GM13977 (cell line): Measurements from ENCODE around the gene IMMP2L.
"Not testable (repeated sequence)": the region's sequence is repeated elsewhere in the genome, so short reads cannot be mapped to it uniquely, and the experiment has no call there.

Experiments
- DNase-seq: peaks from one replicate; pipeline ENCODE4 v3.0.0; 2012; ENCODE audit warnings: low spot score
- in situ Hi-C: fragments of 300-500 bp; cut with MboI; formaldehyde crosslinking; loops from one replicate; pipeline ENCODE4 v1.12.0; 2022; ENCODE audit warnings: low sequenced_read_pairs, low pct_unique_long_range_greater_than_20kb, mixed read lengths, inconsistent platforms; ENCODE audit not compliant: unreplicated experiment
- TF ChIP-seq, protein P1 (sequence below): IDR thresholded peaks from 2 replicates; pipeline ENCODE4 v1.5.1; 2012; ENCODE audit warnings: mild to moderate bottlenecking, control low read depth; ENCODE audit not compliant: insufficient read depth; ENCODE audit errors: extremely low read depth, missing control alignments

Gene IMMP2L

DNA sequence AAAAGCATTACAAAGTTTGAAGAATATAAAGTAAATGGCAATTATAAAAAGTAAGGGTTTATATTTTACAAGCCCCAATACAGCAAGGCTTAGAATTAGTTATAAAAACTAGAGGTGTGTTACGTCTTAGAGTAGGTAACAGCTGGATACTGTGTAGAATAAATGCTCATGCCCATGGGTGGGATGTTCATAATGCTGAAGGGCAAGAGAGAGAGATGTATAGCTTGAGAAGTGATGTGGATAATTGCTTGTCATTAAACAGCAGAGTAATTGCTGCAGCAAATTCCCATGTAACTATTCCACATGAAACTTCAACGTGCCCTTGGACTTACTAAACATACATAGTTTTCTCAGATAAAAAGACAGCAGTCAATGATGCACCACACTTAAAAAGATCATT is 233.8 kb downstream of the IMMP2L start:
- TF ChIP-seq, protein P1, sequence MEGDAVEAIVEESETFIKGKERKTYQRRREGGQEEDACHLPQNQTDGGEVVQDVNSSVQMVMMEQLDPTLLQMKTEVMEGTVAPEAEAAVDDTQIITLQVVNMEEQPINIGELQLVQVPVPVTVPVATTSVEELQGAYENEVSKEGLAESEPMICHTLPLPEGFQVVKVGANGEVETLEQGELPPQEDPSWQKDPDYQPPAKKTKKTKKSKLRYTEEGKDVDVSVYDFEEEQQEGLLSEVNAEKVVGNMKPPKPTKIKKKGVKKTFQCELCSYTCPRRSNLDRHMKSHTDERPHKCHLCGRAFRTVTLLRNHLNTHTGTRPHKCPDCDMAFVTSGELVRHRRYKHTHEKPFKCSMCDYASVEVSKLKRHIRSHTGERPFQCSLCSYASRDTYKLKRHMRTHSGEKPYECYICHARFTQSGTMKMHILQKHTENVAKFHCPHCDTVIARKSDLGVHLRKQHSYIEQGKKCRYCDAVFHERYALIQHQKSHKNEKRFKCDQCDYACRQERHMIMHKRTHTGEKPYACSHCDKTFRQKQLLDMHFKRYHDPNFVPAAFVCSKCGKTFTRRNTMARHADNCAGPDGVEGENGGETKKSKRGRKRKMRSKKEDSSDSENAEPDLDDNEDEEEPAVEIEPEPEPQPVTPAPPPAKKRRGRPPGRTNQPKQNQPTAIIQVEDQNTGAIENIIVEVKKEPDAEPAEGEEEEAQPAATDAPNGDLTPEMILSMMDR: no peak
- DNase-seq: no peak
- in situ Hi-C loops: loop anchor here (25.0 kb wide), 1 partner anchor 409 kb away; no protein-coding TSS in a partner anchor

DNA sequence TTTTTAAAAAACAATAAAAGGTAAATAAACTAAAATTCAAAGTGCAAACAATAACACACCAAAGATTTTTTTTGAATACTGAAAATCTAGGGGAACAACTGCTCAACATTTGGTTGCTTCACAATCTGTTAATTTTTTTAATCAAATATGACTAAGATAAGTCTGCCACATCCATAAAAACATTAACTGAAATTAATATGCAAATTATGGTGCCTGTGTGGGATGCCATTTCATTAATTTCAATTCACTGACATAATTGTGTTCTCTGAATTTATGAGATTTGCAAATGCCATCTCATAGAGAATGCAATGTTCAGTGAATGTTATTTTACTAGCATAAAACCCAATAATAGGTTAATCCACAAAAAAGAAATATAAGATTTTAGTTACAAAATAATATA is 237.5 kb downstream of the IMMP2L start:
- no peak for DNase-seq
- TF ChIP-seq, protein P1: no peak
- in situ Hi-C loops: loop anchor here (25.0 kb wide), 1 partner anchor 413 kb away; no protein-coding TSS in a partner anchor

DNA sequence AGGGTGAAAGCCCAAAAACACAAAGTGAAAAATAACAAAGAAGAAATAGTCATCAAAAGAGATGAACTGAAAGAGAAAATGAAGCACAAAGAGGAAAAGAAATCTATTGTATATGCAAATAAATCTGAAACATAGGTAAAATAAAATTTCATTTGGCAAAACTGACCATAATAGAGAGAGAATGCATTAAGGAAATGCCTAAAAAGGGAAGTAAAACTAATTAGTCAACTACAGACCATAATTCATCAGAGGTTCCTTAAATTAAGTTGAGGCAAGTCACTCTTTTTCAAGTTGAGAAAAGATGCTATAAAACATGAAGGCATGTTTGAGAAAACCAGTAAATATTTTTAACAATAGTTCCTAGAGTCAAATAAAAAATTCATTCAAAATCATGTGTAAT is 238.1 kb downstream of the IMMP2L start:
- TF ChIP-seq, protein P1: no peak
- in situ Hi-C loops: no loop called here
- no peak for DNase-seq

DNA sequence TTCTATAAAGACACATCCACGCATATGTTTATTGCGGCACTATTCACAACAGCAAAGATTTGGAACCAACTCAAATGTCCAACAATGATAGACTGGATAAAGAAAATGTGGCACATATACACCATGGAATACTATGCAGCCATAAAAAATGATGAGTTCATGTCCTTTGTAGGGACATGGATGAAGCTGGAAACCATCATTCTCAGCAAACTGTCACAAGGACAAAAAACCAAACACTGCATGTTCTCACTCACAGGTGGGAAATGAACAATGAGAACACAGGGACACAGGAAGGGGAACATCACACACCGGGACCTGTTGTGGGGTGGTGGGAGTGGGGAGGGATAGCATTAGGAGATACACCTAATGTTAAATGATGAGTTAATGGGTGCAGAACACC is 238.6 kb downstream of the IMMP2L start:
- DNase-seq, in situ Hi-C loops: not testable (repeated sequence)

DNA sequence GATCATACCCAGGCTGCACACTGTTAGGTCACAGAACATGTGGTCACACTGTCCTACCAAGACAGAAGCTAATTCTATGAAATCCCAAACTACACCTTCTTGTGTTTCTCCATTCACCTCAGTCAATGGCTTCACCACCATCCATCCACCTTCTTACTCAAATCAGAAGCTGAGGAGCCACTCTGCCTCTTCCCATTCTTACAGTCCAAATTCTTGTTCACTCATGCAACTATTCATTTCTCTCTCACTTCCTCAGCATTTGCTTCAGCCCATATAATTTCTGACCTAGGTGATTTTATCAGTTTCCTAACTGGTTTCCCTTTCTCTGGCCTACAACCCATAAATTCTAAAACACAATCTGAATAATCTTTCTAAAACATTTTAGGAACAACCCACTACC is 242.2 kb downstream of the IMMP2L start:
- TF ChIP-seq, protein P1: no peak
- DNase-seq: no peak
- in situ Hi-C loops: no loop called here

DNA sequence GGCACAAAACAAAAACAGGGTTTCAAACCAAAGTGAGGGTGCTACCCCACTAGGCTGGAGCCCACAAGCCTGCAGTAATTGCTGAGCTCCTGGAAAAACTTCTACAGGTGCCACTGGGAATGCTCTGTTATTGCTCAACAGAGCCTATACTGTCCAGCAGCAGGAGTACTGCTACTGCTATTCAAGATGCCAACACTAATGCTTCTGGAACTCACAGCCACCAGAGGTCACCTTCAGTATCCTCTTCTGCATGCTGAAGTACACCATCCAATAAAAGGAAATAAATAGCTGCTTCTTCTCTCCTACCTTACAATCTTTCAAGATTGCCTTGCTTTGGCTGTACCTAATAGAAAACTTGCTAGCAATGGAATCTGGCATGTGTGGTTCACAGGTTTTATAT is 249.3 kb downstream of the IMMP2L start:
- in situ Hi-C loops: no loop called here
- TF ChIP-seq, protein P1: no peak
- DNase-seq: no peak

DNA sequence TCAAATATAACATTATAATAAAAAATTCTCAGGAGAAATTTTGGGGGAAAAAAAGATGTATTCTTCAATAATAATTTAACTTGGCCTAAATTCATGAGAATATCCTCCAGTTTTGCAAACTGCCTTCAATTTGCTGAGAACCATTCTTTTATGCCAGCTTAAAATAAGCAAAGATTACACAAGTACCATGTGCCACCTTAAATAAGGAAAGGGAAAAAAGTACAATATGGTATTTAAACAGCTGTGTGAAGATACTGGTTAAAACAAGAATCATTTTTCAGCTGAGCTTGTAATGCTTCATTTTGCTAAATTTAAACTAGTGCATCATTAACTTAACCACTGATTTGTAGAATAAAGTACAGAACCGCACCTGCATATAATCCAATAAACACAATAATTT is 253.6 kb downstream of the IMMP2L start:
- TF ChIP-seq, protein P1: no peak
- no peak for DNase-seq
- in situ Hi-C loops: no loop called here
